HG02610 (cell line): ENCODE data around the gene C1orf167.
"Not testable (repeated sequence)": the region's sequence is repeated elsewhere in the genome, so short reads cannot be mapped to it uniquely, and the experiment has no call there.

Experiments
- ATAC-seq: cut with Tn5 transposase; IDR thresholded peaks from one replicate; pipeline ENCODE4 v1.9.1; 2021; ENCODE audit warnings: mild to moderate bottlenecking, moderate library complexity; ENCODE audit not compliant: unreplicated experiment

The C1orf167 gene

GRCh38 chr1:11799896-11800295, 37.9 kb downstream of the C1orf167 start:
- no peak for ATAC-seq

GRCh38 chr1:11800391-11800755, 38.4 kb downstream of the C1orf167 start:
- ATAC-seq = no peak

- no peak for ATAC-seq
Observed at GRCh38 chr1:11800756-11801433, 38.9 kb downstream of the C1orf167 start.

- no peak for ATAC-seq
Observed at GRCh38 chr1:11802616-11802972, 40.6 kb downstream of the C1orf167 start.

- ATAC-seq = no peak
Observed at GRCh38 chr1:11802973-11803885, 41.2 kb downstream of the C1orf167 start.

GRCh38 chr1:11803924-11804665, 42.1 kb downstream of the C1orf167 start:
- not testable (repeated sequence) for ATAC-seq

- no peak for ATAC-seq
Observed at GRCh38 chr1:11804666-11805421, 42.9 kb downstream of the C1orf167 start.

- peak; percentile 80 for ATAC-seq
Observed at GRCh38 chr1:11805422-11806306, 43.7 kb downstream of the C1orf167 start, which contains the start of the genes CLCN6 and MTHFR. CLCN6 (plus strand) TSS chr1:11806191; CDS start chr1:11806263, 72 bp downstream. MTHFR (minus strand) TSS chr1:11805964; CDS start chr1:11803116, 2,848 bp downstream.

GRCh38 chr1:11806307-11806936, 44.4 kb downstream of the C1orf167 start:
- ATAC-seq = peak; percentile 37

GRCh38 chr1:11807133-11807532, 45.1 kb downstream of the C1orf167 start:
- ATAC-seq = no peak

GRCh38 chr1:11813021-11813420, 51.0 kb downstream of the C1orf167 start:
- no peak for ATAC-seq

GRCh38 chr1:11817192-11817591, 55.2 kb downstream of the C1orf167 start:
- ATAC-seq = no peak

- ATAC-seq = no peak
Observed at GRCh38 chr1:11822091-11822490, 60.1 kb downstream of the C1orf167 start.

- ATAC-seq = no peak
Observed at GRCh38 chr1:11823366-11824137, 61.6 kb downstream of the C1orf167 start.

- no peak for ATAC-seq
Observed at GRCh38 chr1:11825131-11825530, 63.1 kb downstream of the C1orf167 start.

GRCh38 chr1:11826946-11827345, 65.0 kb downstream of the C1orf167 start:
- ATAC-seq = no peak

- ATAC-seq = no peak
Observed at GRCh38 chr1:11828511-11828910, 66.5 kb downstream of the C1orf167 start.

GRCh38 chr1:11831945-11832725, 70.1 kb downstream of the C1orf167 start:
- ATAC-seq = no peak
